ENCODE results near the gene GNAI2. TPM values are rescaled to one million over a fixed set of nuclear protein-coding genes. Genes with fewer than 3 reads are reported as not detected.

Gene GNAI2
- total and polyA plus RNA-seq, 2 donors (not counting 3 experiments of a cell fraction or from before 2014, with no cell fraction given): 767 to 1,875 TPM

DNA sequence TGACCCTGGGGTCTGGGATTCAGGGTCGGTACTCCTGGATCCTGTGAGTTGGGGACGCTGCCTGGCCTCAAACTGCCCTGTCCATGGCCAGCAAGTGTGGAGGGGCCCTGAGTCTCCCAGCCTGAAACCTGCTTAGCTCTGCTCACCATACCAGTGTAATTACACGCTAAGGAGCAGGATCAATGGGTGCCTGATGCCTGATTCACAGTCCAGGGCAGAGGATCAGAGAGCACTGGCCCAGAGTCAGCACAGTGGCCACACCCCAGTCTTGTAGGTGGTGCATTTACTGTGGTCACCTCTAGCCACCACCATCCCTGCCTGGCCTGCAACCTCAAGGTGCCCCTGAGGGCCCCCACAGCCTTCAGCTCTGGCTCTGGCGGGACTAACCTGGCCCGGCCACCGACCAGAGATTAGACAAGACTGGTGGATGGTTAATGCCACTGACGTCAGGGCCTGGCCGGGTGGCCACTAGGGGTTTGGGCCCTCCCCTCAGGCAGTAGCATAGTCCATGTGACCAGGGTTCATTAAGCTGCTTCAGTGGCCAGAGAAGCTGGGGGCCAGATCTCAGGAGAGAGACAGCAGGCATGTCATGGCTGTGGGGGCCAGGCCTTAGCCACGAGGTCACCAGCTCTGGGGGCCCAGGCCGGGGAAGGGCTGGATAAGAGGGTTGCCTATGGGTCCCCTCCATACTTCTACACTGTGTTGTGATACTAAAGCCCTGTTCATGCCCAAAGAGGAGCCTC lies 34.3 kb upstream of the GNAI2 start:
- H3K27me3 ChIP-seq (ENCODE audit: control insufficient read depth in 2 of 2, insufficient read depth in 2 of 2, low read length in 2 of 2): peaks cover 17 to 18% of the 10 kb centered on the region in 2 experiments
- H3K4me2 ChIP-seq (ENCODE audit: insufficient read depth, low read length): no peak overlapping the region
- DNase-seq (ENCODE audit: low read depth, low spot score): no peak
- TF ChIP-seq MYC (IDR thresholded peaks at IDR 0.05; ENCODE audit: low read depth, low read length) (no peak), POLR2AphosphoS5 (IDR thresholded peaks at IDR 0.05; ENCODE audit: insufficient read depth, low read depth, low read length) (no peak)
- no peak overlapping the region for H3K4me3 ChIP-seq (replicated peaks in 1 of 3; ENCODE audit: insufficient read depth in 1 of 3, low read depth in 1 of 3, low read length in 3 of 3)
- H3K36me3 ChIP-seq (ENCODE audit: control insufficient read depth in 2 of 2, extremely low read depth in 1 of 2, insufficient read depth in 2 of 2, low read length in 2 of 2): no peaks in the 10 kb centered on the region
- ChIA-PET POLR2A (interaction anchor here (0.6 kb wide), 1 partner anchor 90 kb away, joined by 4 read pairs; no protein-coding TSS in a partner anchor), CTCF (interaction anchor here (0.6 to 4.8 kb wide), 8 partner anchors 7 to 79 kb away, joined by 3 to 43 read pairs (median 6); no protein-coding TSS in a partner anchor)
- BruUV-seq (replicated peaks): no TSS peak
- no peaks in the 10 kb centered on the region for H3K9me3 ChIP-seq (replicated peaks; ENCODE audit: control insufficient read depth, insufficient read depth, low read length)
- peaks cover 3% of the 10 kb centered on the region for H3K4me1 ChIP-seq (ENCODE audit: control insufficient read depth, extremely low read depth, insufficient read depth, low read length)
- intact Hi-C loops (cut with micrococcal nuclease) (no loop called here), dilution Hi-C loops (cut with MboI; ENCODE audit: extremely low pct_ligation_motif_present, low sequenced_read_pairs) (no loop called here)
- H2AFZ ChIP-seq (ENCODE audit: low read depth, low read length): no peak overlapping the region
- no peak overlapping the region for H3K27ac ChIP-seq (ENCODE audit: insufficient read depth, low read depth, low read length)
- no peaks in the 10 kb centered on the region for H3K9me1 ChIP-seq (replicated peaks; ENCODE audit: control insufficient read depth, extremely low read depth, insufficient read depth, low read length)
- FAIRE-seq: no peak
- no peak overlapping the region for H3K9ac ChIP-seq (replicated peaks; ENCODE audit: extremely low read depth, insufficient read depth, low read length)
- no peaks in the 10 kb centered on the region for H4K20me1 ChIP-seq (replicated peaks; ENCODE audit: control insufficient read depth, extremely low read depth, insufficient read depth, low read length)
- H3K79me2 ChIP-seq (ENCODE audit: control insufficient read depth, insufficient read depth, low read length): no peaks in the 10 kb centered on the region

DNA sequence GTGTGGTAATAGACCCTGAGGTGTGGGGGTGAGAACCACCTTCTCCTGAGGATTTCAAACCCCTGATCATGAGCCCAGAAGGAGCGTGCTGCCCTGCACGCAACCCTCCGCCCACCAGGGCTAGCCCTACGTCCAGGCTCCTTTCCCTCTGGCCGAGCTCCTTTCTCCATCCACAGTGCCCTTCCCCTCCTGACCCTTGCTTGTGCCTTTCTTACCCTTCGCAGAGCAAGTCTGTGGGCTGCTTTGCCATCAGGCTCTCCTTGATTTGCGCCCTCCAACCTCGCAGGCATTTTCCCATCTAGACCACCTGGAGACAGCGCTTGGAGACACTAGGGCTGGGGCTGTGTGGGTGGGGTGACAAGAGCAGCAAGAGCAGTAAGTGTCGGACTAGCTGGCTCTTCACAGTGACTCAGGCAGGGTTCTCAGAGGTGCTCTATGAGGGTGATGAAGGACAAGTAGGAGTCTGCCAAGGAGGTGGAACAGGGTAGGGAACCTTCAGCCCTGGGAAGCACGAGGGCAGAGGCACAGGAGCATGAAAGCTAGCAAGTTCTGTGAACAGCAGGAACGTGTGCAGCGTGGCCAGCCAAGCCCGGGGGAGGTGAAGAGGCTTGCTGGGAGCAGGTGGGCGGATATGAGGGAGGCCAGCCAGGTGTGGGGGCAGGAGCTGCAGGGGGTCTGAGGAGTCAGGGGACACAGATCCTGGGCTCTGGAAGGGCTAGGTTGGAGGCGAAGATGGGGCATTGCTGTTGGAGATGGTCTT lies 33.5 kb upstream of the GNAI2 start:
- Histone ChIP-seq H3K4me3 (replicated peaks in 1 of 3; ENCODE audit: insufficient read depth in 1 of 3, low read depth in 1 of 3, low read length in 3 of 3) (no peak overlapping the region), H3K9me1 (replicated peaks; ENCODE audit: control insufficient read depth, extremely low read depth, insufficient read depth, low read length) (no peaks in the 10 kb centered on the region), H3K9me3 (replicated peaks; ENCODE audit: control insufficient read depth, insufficient read depth, low read length) (no peaks in the 10 kb centered on the region), H3K27me3 (ENCODE audit: control insufficient read depth in 2 of 2, insufficient read depth in 2 of 2, low read length in 2 of 2) (peaks cover 18% of the 10 kb centered on the region in 2 experiments), H3K27ac (ENCODE audit: insufficient read depth, low read depth, low read length) (no peak overlapping the region), H3K9ac (replicated peaks; ENCODE audit: extremely low read depth, insufficient read depth, low read length) (no peak overlapping the region), H3K36me3 (ENCODE audit: control insufficient read depth in 2 of 2, extremely low read depth in 1 of 2, insufficient read depth in 2 of 2, low read length in 2 of 2) (no peaks in the 10 kb centered on the region), H4K20me1 (replicated peaks; ENCODE audit: control insufficient read depth, extremely low read depth, insufficient read depth, low read length) (no peaks in the 10 kb centered on the region), H3K4me1 (ENCODE audit: control insufficient read depth, extremely low read depth, insufficient read depth, low read length) (peaks cover 3% of the 10 kb centered on the region), H3K4me2 (ENCODE audit: insufficient read depth, low read length) (no peak overlapping the region), H3K79me2 (ENCODE audit: control insufficient read depth, insufficient read depth, low read length) (no peaks in the 10 kb centered on the region), H2AFZ (ENCODE audit: low read depth, low read length) (no peak overlapping the region)
- DNase-seq (ENCODE audit: low read depth, low spot score): no peak
- ChIA-PET CTCF (interaction anchor here (0.6 to 4.8 kb wide), 9 partner anchors 8 to 80 kb away, joined by 3 to 43 read pairs (median 6); no protein-coding TSS in a partner anchor), POLR2A (interaction anchor here (0.6 kb wide), 1 partner anchor 91 kb away, joined by 4 read pairs; no protein-coding TSS in a partner anchor)
- TF ChIP-seq GATA2 (IDR thresholded peaks at IDR 0.05; ENCODE audit: insufficient read depth, insufficient read length, low read depth, low read length) (no peak), POLR2AphosphoS5 (IDR thresholded peaks at IDR 0.05; ENCODE audit: insufficient read depth, low read depth, low read length) (no peak), JUN (IDR thresholded peaks at IDR 0.05; ENCODE audit: borderline replicate concordance, insufficient read depth, insufficient read length, low read depth) (no peak), MYC (IDR thresholded peaks at IDR 0.05; ENCODE audit: low read depth, low read length) (no peak), FOS (IDR thresholded peaks at IDR 0.05; ENCODE audit: borderline replicate concordance, insufficient read depth, low read length) (no peak), EZH2 (IDR thresholded peaks at IDR 0.05; ENCODE audit: borderline replicate concordance, low read depth, low read length, severe bottlenecking) (no peak), POLR2A (IDR thresholded peaks at IDR 0.05; ENCODE audit: low read depth, low read length) (no peak)
- TF ChIP-seq, protein P1, sequence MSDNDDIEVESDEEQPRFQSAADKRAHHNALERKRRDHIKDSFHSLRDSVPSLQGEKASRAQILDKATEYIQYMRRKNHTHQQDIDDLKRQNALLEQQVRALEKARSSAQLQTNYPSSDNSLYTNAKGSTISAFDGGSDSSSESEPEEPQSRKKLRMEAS (IDR thresholded peaks at IDR 0.05; ENCODE audit: insufficient read depth, insufficient read length): no peak
- TF ChIP-seq, protein P2, sequence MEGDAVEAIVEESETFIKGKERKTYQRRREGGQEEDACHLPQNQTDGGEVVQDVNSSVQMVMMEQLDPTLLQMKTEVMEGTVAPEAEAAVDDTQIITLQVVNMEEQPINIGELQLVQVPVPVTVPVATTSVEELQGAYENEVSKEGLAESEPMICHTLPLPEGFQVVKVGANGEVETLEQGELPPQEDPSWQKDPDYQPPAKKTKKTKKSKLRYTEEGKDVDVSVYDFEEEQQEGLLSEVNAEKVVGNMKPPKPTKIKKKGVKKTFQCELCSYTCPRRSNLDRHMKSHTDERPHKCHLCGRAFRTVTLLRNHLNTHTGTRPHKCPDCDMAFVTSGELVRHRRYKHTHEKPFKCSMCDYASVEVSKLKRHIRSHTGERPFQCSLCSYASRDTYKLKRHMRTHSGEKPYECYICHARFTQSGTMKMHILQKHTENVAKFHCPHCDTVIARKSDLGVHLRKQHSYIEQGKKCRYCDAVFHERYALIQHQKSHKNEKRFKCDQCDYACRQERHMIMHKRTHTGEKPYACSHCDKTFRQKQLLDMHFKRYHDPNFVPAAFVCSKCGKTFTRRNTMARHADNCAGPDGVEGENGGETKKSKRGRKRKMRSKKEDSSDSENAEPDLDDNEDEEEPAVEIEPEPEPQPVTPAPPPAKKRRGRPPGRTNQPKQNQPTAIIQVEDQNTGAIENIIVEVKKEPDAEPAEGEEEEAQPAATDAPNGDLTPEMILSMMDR (IDR thresholded peaks at IDR 0.05; ENCODE audit: extremely low read depth in 1 of 2, insufficient read depth in 1 of 2, low read depth in 1 of 2, low read length in 2 of 2): no peak
- FAIRE-seq: no peak
- dilution Hi-C loops (cut with MboI; ENCODE audit: extremely low pct_ligation_motif_present, low sequenced_read_pairs): no loop called here
- intact Hi-C loops (cut with micrococcal nuclease): no loop called here
- BruUV-seq (replicated peaks): no TSS peak

Measured in endothelial cell of umbilical vein (primary cell).